ENCODE measurements around the gene WWOX.

The WWOX gene

DNA sequence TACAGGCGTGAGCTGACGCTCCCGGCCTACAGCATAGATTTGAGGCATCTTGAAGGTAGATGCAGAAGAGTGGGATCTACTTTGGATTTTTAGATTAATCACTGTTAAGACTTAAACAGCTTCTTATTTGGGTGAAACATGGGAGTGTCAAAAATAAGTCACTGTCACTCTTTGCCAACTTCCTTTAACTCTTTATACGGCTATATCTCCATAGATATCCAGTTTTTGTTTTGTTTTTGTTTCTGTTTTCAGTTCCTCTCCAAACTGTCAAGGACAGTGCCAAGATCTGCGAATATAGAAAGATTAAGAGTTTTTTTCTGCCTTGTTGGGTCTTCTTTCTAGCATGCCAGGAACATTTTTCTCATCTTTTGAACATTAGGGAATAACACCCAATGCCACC is 706.1 kb downstream of the WWOX start:
- in situ Hi-C loops (cut with HindIII; ENCODE audit: low pct_unique_long_range_greater_than_20kb, low sequenced_read_pairs): no loop called here
- DNase-seq (ENCODE audit: low read depth in 1 of 2, low spot score in 1 of 2): no peak

DNA sequence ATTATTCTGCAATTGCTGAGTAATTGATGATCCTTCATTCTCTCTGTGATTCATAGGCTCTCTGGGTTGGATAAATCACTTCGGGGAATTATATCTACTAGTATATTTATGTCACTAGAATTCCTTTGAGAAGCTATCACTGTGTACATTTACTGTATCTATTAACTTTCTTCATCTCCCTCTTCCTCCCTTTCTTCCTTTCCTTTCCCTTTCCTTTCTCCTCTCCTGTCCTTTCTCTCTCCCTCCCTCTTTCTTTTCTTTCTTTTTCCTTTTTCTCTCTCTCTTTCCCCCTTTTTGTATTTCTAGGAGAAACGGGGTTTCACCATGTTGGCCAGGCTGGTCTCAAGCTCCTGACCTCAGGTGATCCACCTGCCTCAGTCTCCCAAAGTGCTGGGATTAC is 711.8 kb downstream of the WWOX start:
- DNase-seq (ENCODE audit: low read depth in 1 of 2, low spot score in 1 of 2): no peak
- no peak for TF ChIP-seq JUND (IDR thresholded peaks at IDR 0.05; ENCODE audit: low read depth)
- in situ Hi-C loops (cut with HindIII; ENCODE audit: low pct_unique_long_range_greater_than_20kb, low sequenced_read_pairs): no loop called here

More for the DNA sequence above, 706.1 kb downstream of the WWOX start:
- no peak for TF ChIP-seq JUND (IDR thresholded peaks at IDR 0.05; ENCODE audit: low read depth)

DNA sequence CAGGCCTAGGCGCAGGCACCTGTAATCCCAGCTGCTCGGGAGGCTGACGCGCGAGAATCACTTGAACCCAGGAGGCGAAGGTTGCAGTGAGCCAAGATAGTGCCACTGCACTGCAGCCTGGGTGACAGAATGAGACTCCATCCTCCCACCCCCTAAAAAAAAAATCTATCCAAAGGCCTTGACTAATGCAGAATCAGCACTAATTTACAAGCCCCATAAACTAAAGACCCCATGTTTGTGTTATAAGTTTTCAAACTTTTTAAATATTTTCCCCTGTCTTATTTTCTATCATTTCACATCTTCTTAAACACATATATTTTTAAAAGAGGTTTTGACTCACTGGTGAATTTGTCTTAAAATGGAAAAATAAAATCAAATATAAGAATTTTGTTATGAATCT is 713.1 kb downstream of the WWOX start:
- in situ Hi-C loops (cut with HindIII; ENCODE audit: low pct_unique_long_range_greater_than_20kb, low sequenced_read_pairs): no loop called here
- TF ChIP-seq JUND (IDR thresholded peaks at IDR 0.05; ENCODE audit: low read depth): no peak
- no peak for DNase-seq (ENCODE audit: low read depth in 1 of 2, low spot score in 1 of 2)

DNA sequence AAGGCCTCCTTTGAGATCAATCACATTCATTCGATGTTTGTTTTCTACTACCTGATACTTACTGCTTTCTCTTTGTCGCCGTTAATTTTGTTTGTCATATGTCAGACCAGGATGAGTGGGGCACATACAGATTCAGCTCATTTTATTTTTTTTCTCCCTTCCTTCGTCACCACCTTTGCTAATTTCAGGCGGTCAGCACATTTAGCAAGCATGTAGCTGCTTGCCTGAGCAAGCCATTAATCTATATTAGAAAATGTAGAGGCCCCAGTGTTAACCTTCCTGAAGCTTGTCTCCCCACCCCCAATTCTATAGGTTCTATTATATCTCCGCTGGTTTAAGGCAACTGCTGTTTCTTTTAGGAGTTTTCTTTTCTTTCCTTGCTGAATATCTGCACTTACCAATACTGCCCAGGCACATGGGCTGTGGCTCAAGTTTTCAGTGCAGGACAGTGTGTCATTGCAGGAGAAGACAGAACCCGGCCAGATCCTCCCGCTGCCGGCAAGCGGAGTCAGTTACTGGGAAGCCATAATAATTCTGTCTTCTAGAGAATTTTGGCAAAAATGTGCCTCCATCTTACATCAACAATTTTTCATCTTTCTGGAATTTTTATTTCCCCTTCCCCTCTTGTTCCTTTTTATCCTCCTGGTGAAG is 714.3 kb downstream of the WWOX start:
- DNase-seq (ENCODE audit: low read depth in 1 of 2, low spot score in 1 of 2): no peak
- in situ Hi-C loops (cut with HindIII; ENCODE audit: low pct_unique_long_range_greater_than_20kb, low sequenced_read_pairs): no loop called here
- no peak for TF ChIP-seq JUND (IDR thresholded peaks at IDR 0.05; ENCODE audit: low read depth)

DNA sequence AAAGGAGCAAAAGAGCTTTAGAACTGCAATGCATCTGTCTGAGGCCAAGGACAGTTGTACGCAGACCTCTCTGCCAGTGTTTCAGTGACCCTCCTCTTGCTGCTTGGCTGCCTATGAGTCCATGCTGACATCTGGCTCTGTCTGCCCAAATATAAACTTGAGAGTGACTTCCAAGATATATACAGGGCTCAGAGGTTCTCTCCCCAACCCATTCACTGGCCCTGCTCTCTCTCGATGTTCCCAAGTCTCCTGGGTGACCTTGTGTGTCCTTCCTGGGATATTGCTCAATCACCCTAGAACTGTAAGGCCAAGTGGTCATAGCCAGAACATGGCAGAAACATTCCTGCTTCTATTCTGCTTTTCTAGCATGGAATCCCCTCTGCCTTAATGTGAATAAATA is 716.3 kb downstream of the WWOX start:
- in situ Hi-C loops (cut with HindIII; ENCODE audit: low pct_unique_long_range_greater_than_20kb, low sequenced_read_pairs): no loop called here
- TF ChIP-seq JUND (IDR thresholded peaks at IDR 0.05; ENCODE audit: low read depth): no peak
- no peak for DNase-seq (ENCODE audit: low read depth in 1 of 2, low spot score in 1 of 2)

DNA sequence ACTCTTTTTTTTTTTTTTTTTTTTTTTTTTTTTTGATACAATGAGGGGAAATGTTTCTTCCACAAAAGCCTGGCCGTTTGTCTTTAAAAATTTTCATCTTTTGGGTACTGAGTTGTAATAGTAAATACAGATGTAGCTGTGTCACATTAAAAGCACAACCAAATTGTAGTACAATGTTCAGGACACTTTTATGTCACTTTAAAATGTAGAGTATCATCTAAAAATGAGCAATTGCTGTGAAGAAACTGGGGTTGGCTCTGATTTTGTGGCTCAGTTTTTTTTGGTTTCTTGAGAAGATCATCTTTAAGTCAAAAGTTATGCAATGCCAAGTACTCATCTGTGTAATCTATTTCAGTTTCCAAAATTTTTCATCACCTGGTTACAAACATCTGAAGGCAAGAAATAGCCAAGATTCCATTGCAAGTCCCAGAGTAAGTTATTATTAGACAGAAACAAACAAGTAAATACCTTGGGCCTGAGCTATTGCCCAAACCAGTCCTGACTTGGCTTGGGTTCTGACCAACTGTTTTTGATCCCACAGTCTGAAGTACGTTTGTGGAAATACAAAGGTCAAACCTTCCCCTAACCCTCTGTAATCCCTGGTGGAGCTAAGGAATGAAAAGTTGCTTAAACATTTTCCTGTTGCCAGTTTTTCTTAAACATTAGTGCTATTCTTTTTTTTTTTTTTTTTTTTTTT is 717.2 kb downstream of the WWOX start:
- in situ Hi-C loops (cut with HindIII; ENCODE audit: low pct_unique_long_range_greater_than_20kb, low sequenced_read_pairs): no loop called here
- TF ChIP-seq JUND (IDR thresholded peaks at IDR 0.05; ENCODE audit: low read depth): no peak
- peak in 1 of 2 experiments; percentile 38 for DNase-seq (ENCODE audit: low read depth in 1 of 2, low spot score in 1 of 2)

DNA sequence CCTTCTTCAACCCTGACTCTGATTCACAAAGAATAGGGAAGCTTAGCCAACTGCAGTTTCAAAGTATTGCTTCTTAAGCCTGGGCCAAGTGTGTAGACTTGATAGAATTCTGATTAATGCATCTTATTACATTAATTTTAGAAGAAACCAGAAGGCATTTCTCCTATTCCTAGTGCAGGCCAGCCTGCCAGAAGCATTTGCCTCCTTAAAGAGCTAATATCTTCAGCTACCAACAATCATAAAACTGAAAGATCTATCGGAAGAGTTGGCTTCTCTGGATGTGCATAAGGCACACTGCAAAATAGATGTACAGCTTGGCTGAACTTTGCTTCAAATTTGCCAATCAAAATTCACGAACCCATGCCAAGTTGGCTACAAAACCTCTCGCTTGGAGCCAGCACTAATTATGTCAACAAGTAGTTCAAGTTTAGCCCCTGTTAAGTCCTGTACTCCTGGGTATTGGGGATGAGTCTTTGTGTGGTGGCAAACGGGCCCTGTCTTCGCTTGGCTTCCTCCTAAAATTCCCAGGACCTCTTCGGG is 717.8 kb downstream of the WWOX start:
- no peak for TF ChIP-seq JUND (IDR thresholded peaks at IDR 0.05; ENCODE audit: low read depth)
- in situ Hi-C loops (cut with HindIII; ENCODE audit: low pct_unique_long_range_greater_than_20kb, low sequenced_read_pairs): no loop called here
- DNase-seq (ENCODE audit: low read depth in 1 of 2, low spot score in 1 of 2): peak in 1 of 2 experiments; percentile 10

DNA sequence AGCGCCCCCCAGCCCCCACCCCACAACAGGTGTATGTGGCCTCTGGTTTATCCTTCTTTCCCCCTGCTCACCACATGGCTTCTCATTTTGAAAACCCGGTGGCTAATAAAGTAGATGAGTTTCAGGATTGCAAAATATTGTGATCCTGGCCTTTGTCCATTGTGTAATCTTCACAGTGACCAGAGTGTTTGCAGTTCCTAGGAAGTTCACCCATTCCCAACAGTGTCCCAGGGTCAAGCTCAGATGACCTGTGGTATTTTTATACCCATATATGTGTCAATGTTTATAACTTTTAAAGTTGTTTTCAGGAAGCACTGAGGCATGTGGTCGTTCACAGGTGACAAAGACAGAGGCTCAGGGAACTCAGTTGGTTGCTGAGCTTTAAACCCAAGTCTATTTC is 721.9 kb downstream of the WWOX start:
- no peak for DNase-seq (ENCODE audit: low read depth in 1 of 2, low spot score in 1 of 2)
- TF ChIP-seq JUND (IDR thresholded peaks at IDR 0.05; ENCODE audit: low read depth): no peak
- in situ Hi-C loops (cut with HindIII; ENCODE audit: low pct_unique_long_range_greater_than_20kb, low sequenced_read_pairs): no loop called here

DNA sequence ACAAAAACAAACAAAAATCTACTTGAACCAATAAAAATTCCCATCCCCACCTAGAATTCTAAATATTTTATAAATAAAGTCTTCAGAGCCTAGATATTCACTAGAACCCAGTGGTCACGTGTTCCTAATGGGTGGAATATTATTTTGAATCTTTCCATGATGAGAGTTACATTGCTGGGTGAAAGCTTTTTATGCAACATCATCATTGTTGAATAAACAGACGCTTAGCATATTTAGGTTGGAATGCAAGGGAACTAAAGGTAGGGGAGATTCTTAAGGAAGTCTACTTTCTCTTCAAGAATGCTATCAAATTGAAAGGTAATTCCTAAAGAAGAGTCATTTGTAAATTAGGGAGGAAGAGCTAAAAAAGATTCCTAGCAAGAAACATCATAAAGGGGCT is 723.1 kb downstream of the WWOX start:
- in situ Hi-C loops (cut with HindIII; ENCODE audit: low pct_unique_long_range_greater_than_20kb, low sequenced_read_pairs): no loop called here
- TF ChIP-seq JUND (IDR thresholded peaks at IDR 0.05; ENCODE audit: low read depth): no peak
- no peak for DNase-seq (ENCODE audit: low read depth in 1 of 2, low spot score in 1 of 2)

DNA sequence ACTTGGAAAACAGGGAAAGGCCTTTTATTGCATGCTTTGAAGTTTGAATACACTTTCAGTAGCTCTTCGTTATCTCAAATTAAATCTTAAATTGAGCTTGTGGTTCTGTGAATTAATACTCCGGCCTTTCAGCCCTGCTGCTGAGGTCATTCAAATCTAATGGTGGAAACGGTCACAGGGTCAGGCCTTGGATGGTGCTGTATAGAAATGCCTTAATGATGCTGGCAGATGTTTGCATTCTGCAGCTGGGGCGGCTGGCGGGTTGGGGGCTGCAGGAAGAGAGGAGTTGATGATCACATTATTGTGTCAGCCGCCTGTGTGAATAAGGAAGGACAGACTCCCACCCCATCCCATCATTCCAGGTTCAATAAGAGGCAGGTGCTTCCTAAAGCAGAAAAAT is 723.6 kb downstream of the WWOX start:
- no peak for DNase-seq (ENCODE audit: low read depth in 1 of 2, low spot score in 1 of 2)
- in situ Hi-C loops (cut with HindIII; ENCODE audit: low pct_unique_long_range_greater_than_20kb, low sequenced_read_pairs): no loop called here
- no peak for TF ChIP-seq JUND (IDR thresholded peaks at IDR 0.05; ENCODE audit: low read depth)

DNA sequence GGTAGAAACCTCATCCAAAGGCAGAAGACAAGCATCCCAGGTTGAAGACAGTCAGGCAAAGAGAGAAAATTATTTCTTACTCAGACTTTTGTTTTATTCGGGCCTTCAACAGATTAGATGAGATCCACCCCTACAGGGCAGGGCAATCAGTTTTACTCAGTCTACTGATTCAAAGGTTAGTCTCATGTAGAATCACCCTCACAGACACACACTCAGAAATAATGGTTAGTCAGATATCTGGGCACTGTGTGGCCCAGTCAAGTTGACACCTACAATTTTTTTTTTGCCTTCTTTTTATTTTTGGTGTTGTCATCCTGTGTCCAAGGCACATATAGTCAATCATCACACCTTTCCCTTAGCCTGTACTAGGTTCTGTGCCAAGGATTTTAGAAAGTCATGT is 729.8 kb downstream of the WWOX start:
- in situ Hi-C loops (cut with HindIII; ENCODE audit: low pct_unique_long_range_greater_than_20kb, low sequenced_read_pairs): no loop called here
- TF ChIP-seq JUND (IDR thresholded peaks at IDR 0.05; ENCODE audit: low read depth): no peak
- DNase-seq (ENCODE audit: low read depth in 1 of 2, low spot score in 1 of 2): no peak

DNA sequence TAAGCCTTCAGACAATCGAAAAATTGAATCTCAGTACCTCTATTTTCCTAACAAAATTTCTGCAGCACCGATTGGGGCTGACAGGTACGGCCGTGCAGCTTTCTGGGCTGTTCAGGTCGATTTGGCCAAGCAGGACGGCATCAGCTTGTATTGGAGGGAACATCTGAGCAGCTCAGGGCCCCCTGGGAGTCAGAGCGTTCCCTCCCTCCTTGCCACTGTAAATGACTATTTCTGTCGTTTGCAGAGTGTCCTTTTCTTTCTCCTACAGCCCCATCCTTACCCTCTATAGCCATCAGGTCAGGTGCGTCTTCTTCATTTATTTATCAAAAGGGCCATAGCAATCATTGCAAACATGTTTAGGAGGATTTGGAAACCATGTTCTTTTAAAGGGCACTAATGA is 731.1 kb downstream of the WWOX start:
- in situ Hi-C loops (cut with HindIII; ENCODE audit: low pct_unique_long_range_greater_than_20kb, low sequenced_read_pairs): no loop called here
- TF ChIP-seq JUND (IDR thresholded peaks at IDR 0.05; ENCODE audit: low read depth): no peak
- DNase-seq (ENCODE audit: low read depth in 1 of 2, low spot score in 1 of 2): no peak

DNA sequence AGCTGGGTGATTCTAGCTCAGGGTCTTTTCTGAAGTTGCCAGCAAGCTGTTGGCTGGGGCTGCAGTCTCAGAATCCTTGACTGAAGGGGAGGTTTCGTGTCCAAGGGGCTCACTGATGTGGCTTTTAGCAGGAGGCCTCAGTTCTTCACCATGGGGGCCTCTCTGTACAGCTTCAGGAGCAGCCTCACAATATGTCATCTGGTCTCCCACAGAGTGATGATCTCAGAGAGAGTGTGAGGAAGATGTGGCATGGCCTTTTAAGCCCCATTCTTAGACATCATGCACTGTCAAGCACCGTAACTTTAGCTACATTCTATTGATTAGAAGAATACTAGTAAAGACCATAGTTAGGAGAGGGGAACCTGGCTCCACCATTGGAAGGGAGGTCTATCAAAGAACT is 732.6 kb downstream of the WWOX start:
- in situ Hi-C loops (cut with HindIII; ENCODE audit: low pct_unique_long_range_greater_than_20kb, low sequenced_read_pairs): no loop called here
- DNase-seq (ENCODE audit: low read depth in 1 of 2, low spot score in 1 of 2): no peak
- TF ChIP-seq JUND (IDR thresholded peaks at IDR 0.05; ENCODE audit: low read depth): no peak
